Epithelial cell of esophagus (primary cell): ENCODE results near the gene TSFM.
A peak's percentile ranks its signal among the peaks of the same experiment; 100 is the strongest.

Experiments
- DNase-seq: peaks from one replicate; pipeline ENCODE4 v3.0.0; 2010; ENCODE audit warnings: low read depth
- H3K4me3 ChIP-seq: 2 replicates; pipeline ENCODE4 v1.5.1; 2011; ENCODE audit warnings: mild to moderate bottlenecking, low read length, control low read depth
- CTCF ChIP-seq: IDR thresholded peaks from 2 replicates; pipeline ENCODE4 v1.5.1; 2011; ENCODE audit warnings: low read depth, mild to moderate bottlenecking, low read length, control low read depth, inconsistent platforms; ENCODE audit not compliant: insufficient read depth; ENCODE audit errors: missing control alignments

Gene TSFM

GRCh38 chr12:57737467-57738460 lies 44.8 kb upstream of the TSFM start:
- no peak for DNase-seq
- TF ChIP-seq CTCF, result peak; percentile 16
- H3K4me3 ChIP-seq, result no peak overlapping the region

DNA sequence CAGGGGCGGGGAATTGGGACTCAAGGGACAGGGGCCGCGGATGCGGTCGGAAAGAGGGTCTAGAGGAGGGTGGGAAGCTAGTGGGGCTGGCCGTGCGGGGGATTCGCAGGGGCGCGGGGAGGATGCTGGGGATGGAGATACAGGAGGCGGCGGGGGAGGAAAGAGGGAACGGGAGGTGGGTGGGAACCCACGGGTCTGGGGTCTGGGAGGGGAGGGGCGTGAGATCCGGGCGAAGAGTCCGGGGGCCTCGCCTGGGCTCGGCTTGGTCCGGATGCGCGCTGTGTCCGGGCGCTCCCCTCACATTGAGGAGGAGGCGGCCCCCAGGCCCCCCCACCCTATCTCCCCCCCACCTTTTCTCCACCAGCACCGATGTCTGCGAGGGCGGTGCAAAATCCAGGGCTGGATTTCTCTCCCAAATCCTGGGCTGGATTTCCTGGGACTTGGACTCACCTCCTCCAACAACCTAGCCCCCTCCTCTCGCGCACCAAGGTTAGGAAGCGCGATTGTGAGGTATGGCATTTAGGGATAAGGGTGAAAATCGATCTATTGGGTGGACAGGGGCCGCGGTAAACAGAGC lies 43.8 kb upstream of the TSFM start, which contains the start of gene AGAP2:
Gene AGAP2, minus strand, starts transcription at position 82 of the 577 bp plus-strand sequence. CDS start 496 bp downstream, outside the sequence.
- DNase-seq, result no peak
- H3K4me3 ChIP-seq, result no peak within 1 kb of the TSS
- no peak for TF ChIP-seq CTCF

DNA sequence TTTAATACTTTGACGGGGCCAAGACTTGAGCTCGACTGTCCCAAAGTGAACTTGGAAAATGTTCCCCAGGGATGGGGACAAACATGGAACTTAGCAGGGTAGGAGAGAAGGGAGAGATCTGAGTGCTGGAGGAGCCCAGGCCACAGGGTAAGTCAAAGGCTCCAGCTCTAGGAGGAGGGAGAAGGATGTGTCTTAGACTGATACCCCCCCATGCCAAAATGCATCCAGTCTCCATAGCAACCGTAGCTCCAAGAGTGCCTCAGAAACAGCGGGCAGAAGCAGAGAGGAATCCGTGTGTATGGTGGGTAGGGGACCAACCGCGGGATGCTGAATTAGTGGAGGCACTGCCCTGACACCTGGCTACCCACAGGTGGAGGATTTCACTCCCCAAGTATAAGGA lies 43.2 kb upstream of the TSFM start:
- DNase-seq, result no peak
- H3K4me3 ChIP-seq, result no peak overlapping the region
- TF ChIP-seq CTCF, result no peak

DNA sequence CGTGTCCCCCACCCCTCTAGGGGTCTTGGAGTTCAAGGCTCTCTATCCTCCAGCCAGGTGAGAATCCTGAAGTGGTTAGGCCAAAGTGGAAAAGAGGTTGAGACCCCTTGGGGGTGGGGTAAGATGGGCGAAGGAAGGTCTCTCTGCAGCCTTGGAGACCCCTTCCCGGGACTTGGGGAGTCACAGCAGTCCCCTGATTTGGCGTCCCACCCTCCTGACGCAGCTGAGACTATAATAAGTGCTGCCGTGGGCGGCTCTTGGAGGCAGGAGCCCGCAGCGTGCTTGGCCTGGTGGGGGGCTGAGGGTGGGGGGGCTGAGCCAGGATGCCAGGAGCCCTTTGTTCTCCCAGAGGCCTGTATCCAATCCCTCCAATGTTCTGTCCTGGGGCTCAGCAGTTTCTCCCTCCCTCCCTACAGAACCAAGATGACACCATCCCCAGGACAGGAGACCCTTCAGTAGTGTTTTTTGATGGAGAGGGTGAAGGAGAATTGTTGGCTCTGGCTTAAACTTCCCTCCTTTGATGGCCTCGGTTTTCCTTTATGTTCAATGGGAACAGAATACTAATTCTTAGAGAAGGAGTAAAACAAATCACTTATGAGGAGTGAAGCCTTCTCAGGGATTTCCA lies 42.6 kb upstream of the TSFM start:
- TF ChIP-seq CTCF, result no peak
- no peak for DNase-seq
- no peak overlapping the region for H3K4me3 ChIP-seq

DNA sequence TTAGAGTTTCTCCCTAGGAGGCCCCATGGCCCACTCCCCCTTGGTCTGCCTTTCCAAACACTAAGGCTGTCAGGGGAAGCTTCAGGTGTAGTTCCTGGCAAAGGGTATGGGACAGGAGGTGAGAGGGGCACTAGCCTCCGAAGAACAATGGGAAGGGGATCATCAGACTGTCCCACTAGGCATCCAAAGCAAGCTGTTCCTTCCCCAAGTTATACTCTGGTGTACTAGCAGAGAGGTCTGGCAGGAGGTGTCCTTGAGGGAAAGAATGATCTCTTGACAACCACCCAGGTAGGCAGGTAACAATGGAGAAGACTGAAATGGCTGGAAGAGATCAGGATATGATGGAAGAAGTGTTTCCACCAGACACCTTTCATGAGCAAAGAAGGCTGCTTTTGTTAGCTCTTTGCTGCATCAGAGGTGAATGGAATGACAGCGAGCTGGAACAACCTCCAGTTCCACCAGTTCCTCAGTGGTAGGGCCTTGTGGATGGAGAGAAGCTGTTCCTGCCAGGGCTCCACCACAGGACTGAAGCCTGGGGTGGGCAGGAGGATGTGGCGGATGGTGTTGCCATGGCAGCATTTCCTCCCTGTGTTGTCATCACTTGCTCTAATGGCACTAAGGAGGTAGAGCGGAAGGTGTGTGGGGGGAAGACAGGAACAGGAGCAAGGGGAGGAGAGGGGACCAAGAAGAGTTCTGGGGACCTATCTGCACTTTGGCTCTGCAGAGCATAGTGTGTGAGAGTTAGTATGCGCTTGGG lies 41.8 kb upstream of the TSFM start:
- H3K4me3 ChIP-seq, result no peak overlapping the region
- DNase-seq, result no peak
- no peak for TF ChIP-seq CTCF

GRCh38 chr12:57741413-57741789 lies 41.2 kb upstream of the TSFM start:
- TF ChIP-seq CTCF, result no peak
- no peak overlapping the region for H3K4me3 ChIP-seq
- DNase-seq, result no peak
